Gastrocnemius medialis (tissue), 4 donors: ENCODE measurements around the gene NCBP1.

Experiments
- POLR2A ChIP-seq, 2 donors: fragments of 450-650 bp; IDR thresholded peaks; one replicate each; pipeline ENCODE4 v1.6.1; 2017; ENCODE audit warnings: antibody characterized with exemption in 2 of 2, mild to moderate bottlenecking in 2 of 2, moderate library complexity in 2 of 2
- TF ChIP-seq, protein P1 (sequence below), 5 experiments: fragments of 450-650 bp in 3 of 5; fragments of 200-600 bp in 2 of 5; sonication (generic) in 2 of 5; IDR thresholded peaks in 4 of 5; conservative IDR thresholded peaks in 1 of 5; 1 replicate in 4 of 5; 2 replicates in 1 of 5; pipeline ENCODE4 v1.5.1; 2016 to 2019; ENCODE audit warnings: antibody characterized with exemption in 5 of 5, mild to moderate bottlenecking in 3 of 5, moderate library complexity in 3 of 5

GRCh38 chr9:97665742-97666141 lies 32.1 kb downstream of the NCBP1 start:
- TF ChIP-seq, protein P1, sequence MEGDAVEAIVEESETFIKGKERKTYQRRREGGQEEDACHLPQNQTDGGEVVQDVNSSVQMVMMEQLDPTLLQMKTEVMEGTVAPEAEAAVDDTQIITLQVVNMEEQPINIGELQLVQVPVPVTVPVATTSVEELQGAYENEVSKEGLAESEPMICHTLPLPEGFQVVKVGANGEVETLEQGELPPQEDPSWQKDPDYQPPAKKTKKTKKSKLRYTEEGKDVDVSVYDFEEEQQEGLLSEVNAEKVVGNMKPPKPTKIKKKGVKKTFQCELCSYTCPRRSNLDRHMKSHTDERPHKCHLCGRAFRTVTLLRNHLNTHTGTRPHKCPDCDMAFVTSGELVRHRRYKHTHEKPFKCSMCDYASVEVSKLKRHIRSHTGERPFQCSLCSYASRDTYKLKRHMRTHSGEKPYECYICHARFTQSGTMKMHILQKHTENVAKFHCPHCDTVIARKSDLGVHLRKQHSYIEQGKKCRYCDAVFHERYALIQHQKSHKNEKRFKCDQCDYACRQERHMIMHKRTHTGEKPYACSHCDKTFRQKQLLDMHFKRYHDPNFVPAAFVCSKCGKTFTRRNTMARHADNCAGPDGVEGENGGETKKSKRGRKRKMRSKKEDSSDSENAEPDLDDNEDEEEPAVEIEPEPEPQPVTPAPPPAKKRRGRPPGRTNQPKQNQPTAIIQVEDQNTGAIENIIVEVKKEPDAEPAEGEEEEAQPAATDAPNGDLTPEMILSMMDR (IDR thresholded peaks at IDR 0.05 in 4 of 5, conservative IDR thresholded peaks at IDR 0.05 in 1 of 5), result no peak
- TF ChIP-seq POLR2A (IDR thresholded peaks at IDR 0.05), result no peak
